ENCODE results near the gene CYP2C19.

Gene CYP2C19

DNA sequence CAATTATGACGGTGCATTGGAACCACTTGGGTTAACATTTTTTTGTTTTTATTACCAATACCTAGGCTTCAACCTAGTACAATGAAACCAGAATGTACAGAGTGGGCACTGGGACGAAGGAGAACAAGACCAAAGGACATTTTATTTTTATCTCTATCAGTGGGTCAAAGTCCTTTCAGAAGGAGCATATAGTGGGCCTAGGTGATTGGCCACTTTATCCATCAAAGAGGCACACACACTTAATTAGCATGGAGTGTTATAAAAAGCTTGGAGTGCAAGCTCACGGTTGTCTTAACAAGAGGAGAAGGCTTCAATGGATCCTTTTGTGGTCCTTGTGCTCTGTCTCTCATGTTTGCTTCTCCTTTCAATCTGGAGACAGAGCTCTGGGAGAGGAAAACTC is at the start of gene CYP2C19:
CYP2C19 (plus strand) TSS at position 289 of the 400 bp plus-strand sequence; CDS start at position 314, 25 bp downstream.
- in situ Hi-C loops (cut with MboI; ENCODE audit: low pct_unique_long_range_greater_than_20kb, low sequenced_read_pairs, unreplicated experiment), result no loop called here
- no peak for DNase-seq (ENCODE audit: low spot score)
- TF ChIP-seq, protein P1, sequence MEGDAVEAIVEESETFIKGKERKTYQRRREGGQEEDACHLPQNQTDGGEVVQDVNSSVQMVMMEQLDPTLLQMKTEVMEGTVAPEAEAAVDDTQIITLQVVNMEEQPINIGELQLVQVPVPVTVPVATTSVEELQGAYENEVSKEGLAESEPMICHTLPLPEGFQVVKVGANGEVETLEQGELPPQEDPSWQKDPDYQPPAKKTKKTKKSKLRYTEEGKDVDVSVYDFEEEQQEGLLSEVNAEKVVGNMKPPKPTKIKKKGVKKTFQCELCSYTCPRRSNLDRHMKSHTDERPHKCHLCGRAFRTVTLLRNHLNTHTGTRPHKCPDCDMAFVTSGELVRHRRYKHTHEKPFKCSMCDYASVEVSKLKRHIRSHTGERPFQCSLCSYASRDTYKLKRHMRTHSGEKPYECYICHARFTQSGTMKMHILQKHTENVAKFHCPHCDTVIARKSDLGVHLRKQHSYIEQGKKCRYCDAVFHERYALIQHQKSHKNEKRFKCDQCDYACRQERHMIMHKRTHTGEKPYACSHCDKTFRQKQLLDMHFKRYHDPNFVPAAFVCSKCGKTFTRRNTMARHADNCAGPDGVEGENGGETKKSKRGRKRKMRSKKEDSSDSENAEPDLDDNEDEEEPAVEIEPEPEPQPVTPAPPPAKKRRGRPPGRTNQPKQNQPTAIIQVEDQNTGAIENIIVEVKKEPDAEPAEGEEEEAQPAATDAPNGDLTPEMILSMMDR (IDR thresholded peaks at IDR 0.05; ENCODE audit: extremely low read depth, insufficient read depth, missing control alignments), result no peak

DNA sequence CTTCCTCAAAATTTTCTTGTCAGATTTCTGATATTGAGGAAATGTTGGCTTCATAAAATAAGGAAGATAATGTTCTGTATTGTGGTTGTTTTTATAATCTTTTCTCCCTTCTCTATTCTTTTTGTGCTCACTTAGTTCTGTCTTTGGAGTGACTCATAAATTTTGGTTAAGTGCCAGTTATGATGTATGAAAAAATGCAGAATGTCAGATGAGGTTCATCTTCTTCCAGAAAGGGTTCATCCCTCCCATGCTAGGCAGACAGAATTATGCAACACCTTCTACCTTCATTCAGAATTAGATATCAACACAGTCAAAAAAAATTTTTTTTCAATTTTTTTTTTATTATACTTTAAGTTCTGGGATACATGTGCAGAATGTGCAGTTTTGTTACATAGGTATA is 36.6 kb upstream of the CYP2C19 start:
- TF ChIP-seq, protein P1 (IDR thresholded peaks at IDR 0.05; ENCODE audit: extremely low read depth, insufficient read depth, missing control alignments), result no peak
- in situ Hi-C loops (cut with MboI; ENCODE audit: low pct_unique_long_range_greater_than_20kb, low sequenced_read_pairs, unreplicated experiment), result no loop called here
- DNase-seq (ENCODE audit: low spot score), result no peak

DNA sequence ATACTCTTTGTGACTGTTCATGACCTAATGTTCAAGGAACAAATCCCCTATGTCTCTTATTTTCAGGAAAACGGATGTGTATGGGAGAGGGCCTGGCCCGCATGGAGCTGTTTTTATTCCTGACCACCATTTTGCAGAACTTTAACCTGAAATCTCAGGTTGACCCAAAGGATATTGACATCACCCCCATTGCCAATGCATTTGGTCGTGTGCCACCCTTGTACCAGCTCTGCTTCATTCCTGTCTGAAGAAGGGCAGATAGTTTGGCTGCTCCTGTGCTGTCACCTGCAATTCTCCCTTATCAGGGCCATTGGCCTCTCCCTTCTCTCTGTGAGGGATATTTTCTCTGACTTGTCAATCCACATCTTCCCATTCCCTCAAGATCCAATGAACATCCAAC is 27.3 kb upstream of the CYP2C19 start:
- TF ChIP-seq, protein P1 (IDR thresholded peaks at IDR 0.05; ENCODE audit: extremely low read depth, insufficient read depth, missing control alignments), result no peak
- in situ Hi-C loops (cut with MboI; ENCODE audit: low pct_unique_long_range_greater_than_20kb, low sequenced_read_pairs, unreplicated experiment), result no loop called here
- no peak for DNase-seq (ENCODE audit: low spot score)

DNA sequence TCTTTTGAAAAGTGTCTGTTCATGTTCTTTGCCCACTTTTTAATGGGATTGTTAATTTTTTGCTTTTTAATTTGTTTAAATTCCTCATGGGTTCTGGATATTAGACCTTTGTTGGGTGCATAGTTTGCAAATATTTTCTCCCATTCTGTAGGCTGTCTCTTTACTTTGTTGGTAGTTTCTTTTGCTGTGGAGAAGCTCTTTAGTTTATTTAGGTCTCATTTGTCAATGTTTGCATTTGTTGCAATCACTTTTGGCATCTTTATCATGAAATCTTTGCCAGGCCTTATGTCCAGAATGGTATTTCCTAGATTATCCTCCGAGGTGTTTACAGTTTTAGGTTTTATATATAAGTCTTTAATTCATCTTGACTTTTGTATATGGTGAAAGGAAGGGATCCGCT is 23.9 kb upstream of the CYP2C19 start:
- in situ Hi-C loops (cut with MboI; ENCODE audit: low pct_unique_long_range_greater_than_20kb, low sequenced_read_pairs, unreplicated experiment), result no loop called here
- DNase-seq (ENCODE audit: low spot score), result no peak
- TF ChIP-seq, protein P1 (IDR thresholded peaks at IDR 0.05; ENCODE audit: extremely low read depth, insufficient read depth, missing control alignments), result no peak

DNA sequence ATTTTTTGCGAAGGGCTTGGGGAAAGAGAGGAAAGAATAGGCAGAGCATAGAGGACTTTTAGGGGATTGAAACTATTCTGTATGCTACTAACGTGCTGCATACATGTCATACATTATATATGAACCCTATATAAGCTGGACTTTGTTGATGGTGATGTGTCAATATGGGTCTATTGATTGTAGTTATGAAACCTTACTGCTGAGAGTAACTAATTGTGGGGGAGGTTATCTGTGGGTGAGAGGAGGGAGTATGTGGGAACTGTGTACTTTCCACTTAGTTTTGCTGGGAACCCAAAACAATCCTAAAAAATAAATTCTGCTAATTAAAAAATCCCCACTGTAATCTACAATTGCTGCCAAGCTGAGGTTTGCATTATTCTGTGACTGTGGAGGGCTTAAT is 15.3 kb upstream of the CYP2C19 start:
- TF ChIP-seq, protein P1 (IDR thresholded peaks at IDR 0.05; ENCODE audit: extremely low read depth, insufficient read depth, missing control alignments), result no peak
- DNase-seq (ENCODE audit: low spot score), result no peak
- in situ Hi-C loops (cut with MboI; ENCODE audit: low pct_unique_long_range_greater_than_20kb, low sequenced_read_pairs, unreplicated experiment), result no loop called here

DNA sequence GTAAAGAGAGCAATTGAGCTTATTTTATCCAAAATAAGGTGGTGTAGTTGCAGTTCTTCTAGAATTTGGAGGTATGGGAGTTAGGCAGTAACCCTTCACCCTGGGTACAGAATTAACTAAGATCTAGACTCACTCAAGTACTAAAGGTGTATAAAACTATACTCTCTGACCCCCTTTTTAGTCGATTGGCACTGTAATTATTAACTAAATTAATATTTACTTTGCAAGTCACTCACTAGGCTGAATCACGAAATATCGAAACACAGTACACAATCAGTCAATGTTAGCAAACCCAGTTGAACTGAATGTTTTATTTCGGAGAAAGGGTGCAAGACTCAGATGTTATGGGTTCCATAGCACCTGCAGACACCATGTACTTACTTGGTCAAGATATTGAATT is 14.6 kb upstream of the CYP2C19 start:
- DNase-seq (ENCODE audit: low spot score), result no peak
- in situ Hi-C loops (cut with MboI; ENCODE audit: low pct_unique_long_range_greater_than_20kb, low sequenced_read_pairs, unreplicated experiment), result no loop called here
- TF ChIP-seq, protein P1 (IDR thresholded peaks at IDR 0.05; ENCODE audit: extremely low read depth, insufficient read depth, missing control alignments), result no peak

DNA sequence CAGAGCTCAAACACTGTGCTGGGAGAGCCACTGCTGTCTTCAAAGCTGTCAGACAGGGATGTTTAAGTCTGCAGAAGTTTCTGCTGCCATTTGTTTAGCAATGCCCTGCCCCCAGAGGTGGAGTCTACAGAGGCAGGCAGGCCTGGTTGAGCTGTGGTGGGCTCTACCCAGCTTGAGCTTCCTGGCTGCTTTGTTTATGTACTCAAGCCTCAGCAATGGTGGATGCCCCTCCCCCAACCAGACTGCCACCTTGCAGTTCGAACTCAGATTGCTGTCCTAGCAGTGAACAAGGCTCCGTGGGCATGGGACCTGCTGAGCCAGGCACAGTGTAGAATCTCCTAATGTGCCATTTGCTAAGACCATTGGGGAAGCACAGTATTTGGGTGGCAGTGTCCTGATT is 4.6 kb upstream of the CYP2C19 start:
- DNase-seq (ENCODE audit: low spot score), result no peak
- TF ChIP-seq, protein P1 (IDR thresholded peaks at IDR 0.05; ENCODE audit: extremely low read depth, insufficient read depth, missing control alignments), result no peak
- in situ Hi-C loops (cut with MboI; ENCODE audit: low pct_unique_long_range_greater_than_20kb, low sequenced_read_pairs, unreplicated experiment), result no loop called here

Measured in GM13977 (cell line).